Stomach (tissue), 4 donors: ENCODE results near the gene ODF2L.

Source experiments
- POLR2A ChIP-seq, 4 donors: fragments of 450-650 bp; IDR thresholded peaks; one replicate each; pipeline ENCODE4 v1.6.1; 2016; ENCODE audit warnings: antibody characterized with exemption in 4 of 4, control low read depth in 2 of 4, mild to moderate bottlenecking in 1 of 4, moderate library complexity in 1 of 4
- TF ChIP-seq, protein P1 (sequence below), 7 experiments: fragments of 450-650 bp in 4 of 7; fragments of 200-600 bp in 3 of 7; sonication (generic) in 3 of 7; IDR thresholded peaks; one replicate each; pipeline ENCODE4 v1.5.1; 2016 to 2019; ENCODE audit warnings: antibody characterized with exemption in 7 of 7, control low read depth in 2 of 7, mild to moderate bottlenecking in 1 of 7

DNA sequence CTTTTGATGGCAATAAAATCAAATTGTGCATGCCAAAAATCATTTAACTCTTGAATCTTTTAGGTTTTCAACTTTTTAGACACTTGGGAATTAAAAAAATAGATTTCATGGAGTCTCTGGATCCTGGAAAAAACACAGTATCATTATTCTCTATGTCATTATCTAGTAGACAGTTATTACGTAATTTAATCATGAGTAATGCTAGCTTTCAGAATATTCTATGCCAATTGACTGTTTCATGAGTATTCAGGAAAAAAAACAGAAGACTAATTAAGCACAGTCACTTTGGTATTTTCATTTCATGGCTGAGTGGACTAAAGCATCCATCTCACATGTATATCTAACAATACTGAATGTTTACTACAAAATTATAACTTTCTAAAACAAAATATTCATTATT is 44.0 kb downstream of the ODF2L start:
- TF ChIP-seq, protein P1, sequence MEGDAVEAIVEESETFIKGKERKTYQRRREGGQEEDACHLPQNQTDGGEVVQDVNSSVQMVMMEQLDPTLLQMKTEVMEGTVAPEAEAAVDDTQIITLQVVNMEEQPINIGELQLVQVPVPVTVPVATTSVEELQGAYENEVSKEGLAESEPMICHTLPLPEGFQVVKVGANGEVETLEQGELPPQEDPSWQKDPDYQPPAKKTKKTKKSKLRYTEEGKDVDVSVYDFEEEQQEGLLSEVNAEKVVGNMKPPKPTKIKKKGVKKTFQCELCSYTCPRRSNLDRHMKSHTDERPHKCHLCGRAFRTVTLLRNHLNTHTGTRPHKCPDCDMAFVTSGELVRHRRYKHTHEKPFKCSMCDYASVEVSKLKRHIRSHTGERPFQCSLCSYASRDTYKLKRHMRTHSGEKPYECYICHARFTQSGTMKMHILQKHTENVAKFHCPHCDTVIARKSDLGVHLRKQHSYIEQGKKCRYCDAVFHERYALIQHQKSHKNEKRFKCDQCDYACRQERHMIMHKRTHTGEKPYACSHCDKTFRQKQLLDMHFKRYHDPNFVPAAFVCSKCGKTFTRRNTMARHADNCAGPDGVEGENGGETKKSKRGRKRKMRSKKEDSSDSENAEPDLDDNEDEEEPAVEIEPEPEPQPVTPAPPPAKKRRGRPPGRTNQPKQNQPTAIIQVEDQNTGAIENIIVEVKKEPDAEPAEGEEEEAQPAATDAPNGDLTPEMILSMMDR (IDR thresholded peaks at IDR 0.05), result no peak
- TF ChIP-seq POLR2A (IDR thresholded peaks at IDR 0.05), result no peak
